ENCODE measurements around the gene HDAC9.

DNA sequence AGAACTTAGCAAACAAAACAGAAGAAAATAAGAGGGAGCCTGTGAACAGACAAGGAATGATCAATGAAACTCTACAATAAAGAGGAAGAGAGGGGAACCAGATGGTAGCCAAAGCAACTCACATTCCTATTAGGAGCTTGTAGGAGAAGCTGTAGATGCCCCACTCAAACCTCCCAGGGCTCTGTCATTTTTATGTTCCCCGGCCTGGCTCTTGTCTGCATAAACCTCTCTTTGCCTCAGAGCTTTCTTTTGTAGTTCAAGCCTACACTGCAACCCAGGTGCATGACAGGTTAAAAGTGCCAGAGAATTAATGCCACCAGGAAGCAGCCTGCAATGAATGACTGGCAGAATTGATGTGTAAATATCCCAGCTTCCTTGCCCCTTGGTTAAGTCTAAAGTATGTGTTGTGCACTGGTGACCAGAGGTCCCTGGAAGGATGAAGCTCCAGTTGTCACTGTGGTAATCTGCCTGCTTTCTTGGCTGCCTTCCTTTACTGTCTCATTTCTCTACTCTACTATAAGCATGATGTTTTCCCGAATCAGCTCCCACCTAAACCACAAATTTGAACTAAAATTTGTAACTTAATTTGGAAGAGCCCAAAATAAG lies 40.4 kb downstream of the HDAC9 start:
- TF ChIP-seq, protein P1, sequence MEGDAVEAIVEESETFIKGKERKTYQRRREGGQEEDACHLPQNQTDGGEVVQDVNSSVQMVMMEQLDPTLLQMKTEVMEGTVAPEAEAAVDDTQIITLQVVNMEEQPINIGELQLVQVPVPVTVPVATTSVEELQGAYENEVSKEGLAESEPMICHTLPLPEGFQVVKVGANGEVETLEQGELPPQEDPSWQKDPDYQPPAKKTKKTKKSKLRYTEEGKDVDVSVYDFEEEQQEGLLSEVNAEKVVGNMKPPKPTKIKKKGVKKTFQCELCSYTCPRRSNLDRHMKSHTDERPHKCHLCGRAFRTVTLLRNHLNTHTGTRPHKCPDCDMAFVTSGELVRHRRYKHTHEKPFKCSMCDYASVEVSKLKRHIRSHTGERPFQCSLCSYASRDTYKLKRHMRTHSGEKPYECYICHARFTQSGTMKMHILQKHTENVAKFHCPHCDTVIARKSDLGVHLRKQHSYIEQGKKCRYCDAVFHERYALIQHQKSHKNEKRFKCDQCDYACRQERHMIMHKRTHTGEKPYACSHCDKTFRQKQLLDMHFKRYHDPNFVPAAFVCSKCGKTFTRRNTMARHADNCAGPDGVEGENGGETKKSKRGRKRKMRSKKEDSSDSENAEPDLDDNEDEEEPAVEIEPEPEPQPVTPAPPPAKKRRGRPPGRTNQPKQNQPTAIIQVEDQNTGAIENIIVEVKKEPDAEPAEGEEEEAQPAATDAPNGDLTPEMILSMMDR (IDR thresholded peaks at IDR 0.05): no peak
- no peak for TF ChIP-seq POLR2AphosphoS5 (IDR thresholded peaks at IDR 0.05)
